PC-3 (cell line): ENCODE results near the gene XIST.

Source experiments
- EZH2 ChIP-seq: fragments of 300-600 bp; sonication (generic); IDR thresholded peaks from one replicate; pipeline ENCODE4 v1.6.1; 2017; ENCODE audit warnings: antibody characterized with exemption, mild to moderate bottlenecking, low read length; ENCODE audit not compliant: unreplicated experiment
- TF ChIP-seq, protein P1 (sequence below): fragments of 300-600 bp; sonication (generic); conservative IDR thresholded peaks from 2 replicates; pipeline ENCODE4 v1.5.1; 2017; ENCODE audit warnings: antibody characterized with exemption, low read depth, mild to moderate bottlenecking, low read length

DNA sequence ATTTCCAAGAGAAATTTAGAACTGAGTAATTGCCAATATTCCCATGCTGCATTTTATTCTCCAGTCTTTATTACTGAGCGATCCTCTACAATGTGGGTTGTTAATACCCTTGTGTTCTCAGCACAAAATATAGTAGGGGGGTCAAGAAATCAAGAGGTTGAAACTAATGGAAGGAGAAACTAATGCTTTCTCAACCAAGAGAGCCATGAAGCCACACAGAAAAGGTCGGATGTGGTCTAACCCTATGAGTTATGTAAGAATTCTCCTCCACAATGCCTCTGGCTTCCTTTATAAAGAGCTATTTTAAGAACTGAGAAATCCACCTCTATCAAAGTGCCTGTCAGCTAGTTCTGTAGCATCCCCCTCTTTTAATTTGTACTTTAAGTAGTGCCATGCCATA is 21.0 kb downstream of the XIST start:
- TF ChIP-seq, protein P1, sequence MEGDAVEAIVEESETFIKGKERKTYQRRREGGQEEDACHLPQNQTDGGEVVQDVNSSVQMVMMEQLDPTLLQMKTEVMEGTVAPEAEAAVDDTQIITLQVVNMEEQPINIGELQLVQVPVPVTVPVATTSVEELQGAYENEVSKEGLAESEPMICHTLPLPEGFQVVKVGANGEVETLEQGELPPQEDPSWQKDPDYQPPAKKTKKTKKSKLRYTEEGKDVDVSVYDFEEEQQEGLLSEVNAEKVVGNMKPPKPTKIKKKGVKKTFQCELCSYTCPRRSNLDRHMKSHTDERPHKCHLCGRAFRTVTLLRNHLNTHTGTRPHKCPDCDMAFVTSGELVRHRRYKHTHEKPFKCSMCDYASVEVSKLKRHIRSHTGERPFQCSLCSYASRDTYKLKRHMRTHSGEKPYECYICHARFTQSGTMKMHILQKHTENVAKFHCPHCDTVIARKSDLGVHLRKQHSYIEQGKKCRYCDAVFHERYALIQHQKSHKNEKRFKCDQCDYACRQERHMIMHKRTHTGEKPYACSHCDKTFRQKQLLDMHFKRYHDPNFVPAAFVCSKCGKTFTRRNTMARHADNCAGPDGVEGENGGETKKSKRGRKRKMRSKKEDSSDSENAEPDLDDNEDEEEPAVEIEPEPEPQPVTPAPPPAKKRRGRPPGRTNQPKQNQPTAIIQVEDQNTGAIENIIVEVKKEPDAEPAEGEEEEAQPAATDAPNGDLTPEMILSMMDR = no peak
- TF ChIP-seq EZH2 = no peak
